Peyer's patch (tissue), 4 donors: ENCODE results near the gene SERPINB8. TPM values are rescaled to one million over a fixed set of nuclear protein-coding genes. Genes with fewer than 3 reads are reported as not detected.
A peak's percentile ranks its signal among the peaks of the same experiment; 100 is the strongest.

Experiments used
- DNase-seq, 3 donors: peaks; one replicate each; pipeline ENCODE4 v3.0.0-alpha.2; 2017 to 2019
- H3K27ac ChIP-seq, 4 donors: fragments of 200-600 bp; sonication (generic); one replicate each; pipeline ENCODE4 v1.5.1; 2016 to 2019
- H3K27me3 ChIP-seq, 2 donors: fragments of 200-600 bp; sonication (generic); one replicate each; pipeline ENCODE4 v1.5.1; 2019
- H3K36me3 ChIP-seq, 3 donors: fragments of 200-600 bp; sonication (generic); one replicate each; pipeline ENCODE4 v1.5.1; 2016 to 2019
- H3K4me1 ChIP-seq, 4 donors: fragments of 200-600 bp; sonication (generic); one replicate each; pipeline ENCODE4 v1.5.1; 2016 to 2019
- H3K4me3 ChIP-seq, 4 donors: fragments of 200-600 bp; sonication (generic); 1 replicate in 3 of 4; 2 replicates in 1 of 4; pipeline ENCODE4 v1.5.1; 2016 to 2019; ENCODE audit warnings: mild to moderate bottlenecking in 1 of 4
- H3K9me3 ChIP-seq, 4 donors: fragments of 200-600 bp; sonication (generic); one replicate each; pipeline ENCODE4 v1.5.1; 2016 to 2019; ENCODE audit warnings: mild to moderate bottlenecking in 1 of 4
- CTCF ChIP-seq, 6 experiments: fragments of 450-650 bp in 4 of 6; fragments of 200-600 bp in 2 of 6; sonication (generic) in 1 of 6; IDR thresholded peaks; one replicate each; pipeline ENCODE4 v1.5.1; 2017 to 2019; ENCODE audit warnings: antibody characterized with exemption in 6 of 6, mild to moderate bottlenecking in 3 of 6, moderate library complexity in 1 of 6
- POLR2A ChIP-seq, 2 donors: fragments of 450-650 bp; IDR thresholded peaks; one replicate each; pipeline ENCODE4 v1.5.1; 2017; ENCODE audit warnings: antibody characterized with exemption in 2 of 2, mild to moderate bottlenecking in 2 of 2, moderate library complexity in 2 of 2
- total RNA-seq, 4 donors: library from RNA; depleted of rRNA; stranded (reverse); fragments of >200 nt; gene quantifications; one replicate each; pipeline ENCODE4 v1.1.0, GENCODE V29; 2016

Gene SERPINB8
- total RNA-seq, 4 donors from 2014 or later, result 6.6 to 20.2 (median 14.0) TPM

- no peak for DNase-seq
- Histone ChIP-seq H3K36me3 (peaks cover 0 to 7% (median 0%) of the 10 kb centered on the region in 3 donors), H3K9me3 (no peaks in the 10 kb centered on the region), H3K4me1 (peaks cover 0 to 8% (median 0%) of the 10 kb centered on the region in 4 donors), H3K27ac (no peak overlapping the region), H3K4me3 (no peak overlapping the region), H3K27me3 (no peaks in the 10 kb centered on the region)
- TF ChIP-seq POLR2A (IDR thresholded peaks at IDR 0.05) (no peak), CTCF (IDR thresholded peaks at IDR 0.05) (no peak)
These were observed 5.7 kb downstream of the SERPINB8 start for GRCh38 chr18:63975628-63976027.

GRCh38 chr18:63977040-63977439, 7.2 kb downstream of the SERPINB8 start:
- no peak for TF ChIP-seq CTCF (IDR thresholded peaks at IDR 0.05)
- no peak for TF ChIP-seq POLR2A (IDR thresholded peaks at IDR 0.05)
- Histone ChIP-seq H3K36me3 (peaks cover 0 to 20% (median 0%) of the 10 kb centered on the region in 3 donors), H3K4me3 (no peak overlapping the region), H3K4me1 (peaks cover 0 to 8% (median 0%) of the 10 kb centered on the region in 4 donors), H3K27ac (no peak overlapping the region), H3K27me3 (no peaks in the 10 kb centered on the region), H3K9me3 (no peaks in the 10 kb centered on the region)
- DNase-seq, result no peak

GRCh38 chr18:63979409-63979920, 9.6 kb downstream of the SERPINB8 start:
- Histone ChIP-seq H3K4me3 (peak overlapping the region in 2 of 4 donors; percentile 4 to 21), H3K27ac (peak overlapping the region in 1 of 4 donors; percentile 33), H3K9me3 (no peaks in the 10 kb centered on the region), H3K4me1 (peaks cover 0 to 8% (median 0%) of the 10 kb centered on the region in 4 donors), H3K27me3 (no peaks in the 10 kb centered on the region), H3K36me3 (peaks cover 0 to 39% (median 0%) of the 10 kb centered on the region in 3 donors)
- peak in 2 of 3 donors; percentile 44 to 78 for DNase-seq
- TF ChIP-seq CTCF (IDR thresholded peaks at IDR 0.05) (peak; percentile 50 to 87 (median 80)), POLR2A (IDR thresholded peaks at IDR 0.05) (no peak)

GRCh38 chr18:63980027-63980426, 10.1 kb downstream of the SERPINB8 start:
- H3K9me3 ChIP-seq, result no peaks in the 10 kb centered on the region
- TF ChIP-seq CTCF (IDR thresholded peaks at IDR 0.05), result no peak
- TF ChIP-seq POLR2A (IDR thresholded peaks at IDR 0.05), result no peak
- peak overlapping the region in 2 of 4 donors; percentile 4 to 21 for H3K4me3 ChIP-seq
- H3K27me3 ChIP-seq, result no peaks in the 10 kb centered on the region
- DNase-seq, result no peak
- H3K36me3 ChIP-seq, result peaks cover 0 to 39% (median 0%) of the 10 kb centered on the region in 3 donors
- H3K27ac ChIP-seq, result peak overlapping the region in 1 of 4 donors; percentile 33
- H3K4me1 ChIP-seq, result peaks cover 0 to 5% (median 0%) of the 10 kb centered on the region in 4 donors

- no peak for TF ChIP-seq CTCF (IDR thresholded peaks at IDR 0.05)
- TF ChIP-seq POLR2A (IDR thresholded peaks at IDR 0.05), result no peak
- peaks cover 0 to 45% (median 0%) of the 10 kb centered on the region in 3 donors for H3K36me3 ChIP-seq
- H3K9me3 ChIP-seq, result no peaks in the 10 kb centered on the region
- DNase-seq, result no peak
- peaks cover 0 to 5% (median 0%) of the 10 kb centered on the region in 4 donors for H3K4me1 ChIP-seq
- no peak overlapping the region for H3K4me3 ChIP-seq
- no peaks in the 10 kb centered on the region for H3K27me3 ChIP-seq
- no peak overlapping the region for H3K27ac ChIP-seq
These were observed 11.1 kb downstream of the SERPINB8 start for GRCh38 chr18:63980896-63981460.
